Prostate gland (tissue), 2 donors: ENCODE results near the gene STK24.

Source experiments
- POLR2A ChIP-seq: fragments of 450-650 bp; IDR thresholded peaks from one replicate; pipeline ENCODE4 v1.6.1; 2016; ENCODE audit warnings: antibody characterized with exemption, mild to moderate bottlenecking
- POLR2AphosphoS5 ChIP-seq: sonication (generic); formaldehyde crosslinking; IDR thresholded peaks from one replicate; pipeline ENCODE4 v1.6.1; 2017; ENCODE audit warnings: antibody characterized with exemption
- TF ChIP-seq, protein P1 (sequence below), 4 experiments: fragments of 200-600 bp in 2 of 4; fragments of 450-650 bp in 2 of 4; sonication (generic) in 2 of 4; IDR thresholded peaks; 1 replicate in 3 of 4; 2 replicates in 1 of 4; pipeline ENCODE4 v1.5.1; 2016 to 2019; ENCODE audit warnings: antibody characterized with exemption in 4 of 4, mild to moderate bottlenecking in 2 of 4, moderate library complexity in 2 of 4

DNA sequence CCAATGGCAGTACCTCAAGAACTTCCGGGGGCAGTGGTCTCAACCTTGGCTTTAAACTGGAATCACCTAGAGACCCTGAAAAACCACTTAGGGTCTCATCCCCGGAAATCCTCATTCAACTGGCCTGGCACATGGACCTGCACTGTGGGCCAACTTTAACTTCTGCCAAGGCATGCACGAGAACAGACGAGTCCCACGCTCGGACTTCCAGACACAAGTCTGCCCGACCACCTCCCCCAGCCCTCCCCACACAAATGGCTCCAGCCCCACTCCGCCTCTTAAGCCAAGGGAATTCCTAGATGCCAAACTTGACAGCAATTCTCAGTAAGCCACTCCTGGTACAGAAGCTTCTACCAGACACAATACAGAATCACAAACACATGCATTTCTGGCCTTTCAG, 114.0 kb downstream of the STK24 start:
- TF ChIP-seq POLR2A (no peak), POLR2AphosphoS5 (no peak)
- TF ChIP-seq, protein P1, sequence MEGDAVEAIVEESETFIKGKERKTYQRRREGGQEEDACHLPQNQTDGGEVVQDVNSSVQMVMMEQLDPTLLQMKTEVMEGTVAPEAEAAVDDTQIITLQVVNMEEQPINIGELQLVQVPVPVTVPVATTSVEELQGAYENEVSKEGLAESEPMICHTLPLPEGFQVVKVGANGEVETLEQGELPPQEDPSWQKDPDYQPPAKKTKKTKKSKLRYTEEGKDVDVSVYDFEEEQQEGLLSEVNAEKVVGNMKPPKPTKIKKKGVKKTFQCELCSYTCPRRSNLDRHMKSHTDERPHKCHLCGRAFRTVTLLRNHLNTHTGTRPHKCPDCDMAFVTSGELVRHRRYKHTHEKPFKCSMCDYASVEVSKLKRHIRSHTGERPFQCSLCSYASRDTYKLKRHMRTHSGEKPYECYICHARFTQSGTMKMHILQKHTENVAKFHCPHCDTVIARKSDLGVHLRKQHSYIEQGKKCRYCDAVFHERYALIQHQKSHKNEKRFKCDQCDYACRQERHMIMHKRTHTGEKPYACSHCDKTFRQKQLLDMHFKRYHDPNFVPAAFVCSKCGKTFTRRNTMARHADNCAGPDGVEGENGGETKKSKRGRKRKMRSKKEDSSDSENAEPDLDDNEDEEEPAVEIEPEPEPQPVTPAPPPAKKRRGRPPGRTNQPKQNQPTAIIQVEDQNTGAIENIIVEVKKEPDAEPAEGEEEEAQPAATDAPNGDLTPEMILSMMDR (IDR thresholded peaks at IDR 0.05): no peak
